Hepatocyte (in vitro differentiated cells): ENCODE data around the gene CASP14. TPM values are rescaled to one million over a fixed set of nuclear protein-coding genes. Genes with fewer than 3 reads are reported as not detected.

ENCODE experiments used
- DNase-seq: peaks from one replicate; pipeline ENCODE4 v3.0.0-alpha.2; 2016; ENCODE audit warnings: low spot score
- H2AFZ ChIP-seq: fragments of 200-600 bp; sonication (generic); 2 replicates; pipeline ENCODE4 v1.6.0; 2016; ENCODE audit warnings: antibody characterized with exemption, mild to moderate bottlenecking
- H3K27ac ChIP-seq: fragments of 200-600 bp; sonication (generic); 2 replicates; pipeline ENCODE4 v1.5.1; 2016; ENCODE audit warnings: mild to moderate bottlenecking
- H3K27me3 ChIP-seq: fragments of 200-600 bp; sonication (generic); 2 replicates; pipeline ENCODE4 v1.6.1; 2016
- H3K36me3 ChIP-seq: fragments of 200-600 bp; sonication (generic); replicated peaks from 2 replicates; pipeline ENCODE4 v1.5.1; 2016; ENCODE audit warnings: low read depth; ENCODE audit not compliant: insufficient read depth
- H3K4me1 ChIP-seq: fragments of 200-600 bp; sonication (generic); 2 replicates; pipeline ENCODE4 v1.5.1; 2016; ENCODE audit warnings: mild to moderate bottlenecking, moderate library complexity; ENCODE audit not compliant: insufficient read depth
- H3K4me2 ChIP-seq: fragments of 200-600 bp; sonication (generic); 2 replicates; pipeline ENCODE4 v1.6.0; 2016
- H3K4me3 ChIP-seq: fragments of 200-600 bp; sonication (generic); 2 replicates; pipeline ENCODE4 v1.5.1; 2016; ENCODE audit warnings: mild to moderate bottlenecking
- H3K79me2 ChIP-seq: fragments of 200-600 bp; sonication (generic); 2 replicates; pipeline ENCODE4 v1.6.0; 2017; ENCODE audit warnings: mild to moderate bottlenecking
- H3K9me2 ChIP-seq: fragments of 200-600 bp; sonication (generic); replicated peaks from 2 replicates; pipeline ENCODE4 v1.6.0; 2017; ENCODE audit warnings: mild to moderate bottlenecking; ENCODE audit not compliant: insufficient read depth
- H3K9me3 ChIP-seq: fragments of 200-600 bp; sonication (generic); 2 replicates; pipeline ENCODE4 v1.5.1; 2016; ENCODE audit warnings: low read depth, mild to moderate bottlenecking
- H4K20me1 ChIP-seq: fragments of 200-600 bp; sonication (generic); 2 replicates; pipeline ENCODE4 v1.6.0; 2016; ENCODE audit warnings: mild to moderate bottlenecking; ENCODE audit not compliant: insufficient read depth, poor library complexity, severe bottlenecking
- EZH2 ChIP-seq: fragments of 200-600 bp; sonication (generic); IDR thresholded peaks from 2 replicates; pipeline ENCODE4 v1.6.1; 2016; ENCODE audit warnings: antibody characterized with exemption, mild to moderate bottlenecking, borderline replicate concordance
- EZH2phosphoT487 ChIP-seq: fragments of 200-600 bp; sonication (generic); IDR thresholded peaks from one replicate; pipeline ENCODE4 v1.6.1; 2018; ENCODE audit warnings: antibody characterized with exemption, mild to moderate bottlenecking, low read depth, moderate library complexity; ENCODE audit not compliant: unreplicated experiment, severe bottlenecking
- WGBS: methylation state at CpG from one replicate; pipeline ENCODE4 v1.1.6; 2016; ENCODE audit warnings: low lambda C conversion rate; ENCODE audit errors: missing lambda C conversion rate; 5-methylcytosine and 5-hydroxymethylcytosine counted together
- polyA plus RNA-seq: library from polyadenylated mRNA; unstranded; fragments of >200 nt; fragmentation: Nextera tagmentation; extraction: Ambion mirVana; gene quantifications from 2 replicates; pipeline ENCODE4 v1.2.1, GENCODE V29; 2016
- total RNA-seq: library from RNA; depleted of rRNA; stranded (reverse); fragments of >200 nt; gene quantifications from 2 replicates; pipeline ENCODE4 v1.2.3, GENCODE V29; 2014
- TF ChIP-seq, protein P1 (sequence below): fragments of 200-600 bp; sonication (generic); IDR thresholded peaks from 2 replicates; pipeline ENCODE4 v1.5.1; 2016; ENCODE audit warnings: antibody characterized with exemption, mild to moderate bottlenecking; ENCODE audit not compliant: poor library complexity

CASP14 gene, protein sequence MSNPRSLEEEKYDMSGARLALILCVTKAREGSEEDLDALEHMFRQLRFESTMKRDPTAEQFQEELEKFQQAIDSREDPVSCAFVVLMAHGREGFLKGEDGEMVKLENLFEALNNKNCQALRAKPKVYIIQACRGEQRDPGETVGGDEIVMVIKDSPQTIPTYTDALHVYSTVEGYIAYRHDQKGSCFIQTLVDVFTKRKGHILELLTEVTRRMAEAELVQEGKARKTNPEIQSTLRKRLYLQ
- total RNA-seq (not detected in 2 replicates), polyA plus RNA-seq (not detected in 2 replicates)

DNA sequence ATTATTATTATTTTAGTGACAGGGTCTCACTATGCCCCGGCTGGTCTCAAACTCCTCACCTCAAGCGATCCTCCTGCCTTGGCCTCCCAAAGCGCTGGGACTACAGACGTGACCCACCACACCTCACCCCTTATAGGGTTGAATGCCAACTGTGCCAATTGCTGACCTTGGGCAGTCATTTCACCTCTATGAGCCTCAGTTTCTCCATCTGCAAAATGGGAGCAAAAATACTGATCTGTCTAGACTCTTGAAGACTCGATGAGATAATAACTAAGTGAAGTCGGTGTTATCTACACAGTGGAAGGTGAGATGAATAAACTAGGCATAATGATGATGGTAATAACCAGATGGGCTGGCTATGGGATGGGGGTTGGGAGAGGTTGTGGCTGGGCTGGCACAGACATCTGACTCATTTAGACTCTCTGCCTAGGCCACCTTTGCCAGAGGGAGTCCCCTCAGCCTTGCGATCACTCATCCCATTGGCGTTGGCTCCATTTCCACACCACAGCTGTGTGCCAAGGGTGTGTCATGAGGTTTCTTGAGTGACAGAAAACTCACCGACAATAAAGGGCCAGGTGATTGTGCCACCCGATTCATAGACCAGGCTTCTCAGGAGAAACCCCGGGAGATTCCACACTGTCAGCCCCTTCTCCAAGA, at the start of gene CASP14:
CASP14 (plus strand) TSS at position 596 of the 657 bp plus-strand sequence. CDS start 2,772 bp downstream, outside the sequence.
- Histone ChIP-seq H4K20me1 (no peaks in the 10 kb centered on the region), H3K4me3 (no peak within 1 kb of the TSS), H3K27me3 (no peaks in the 10 kb centered on the region), H3K79me2 (no peaks in the 10 kb centered on the region), H3K4me2 (no peak within 1 kb of the TSS), H3K9me2 (no peaks in the 10 kb centered on the region), H2AFZ (no peak within 1 kb of the TSS), H3K27ac (no peak within 1 kb of the TSS), H3K36me3 (no peaks in the 10 kb centered on the region), H3K9me3 (no peaks in the 10 kb centered on the region), H3K4me1 (no peaks in the 10 kb centered on the region)
- TF ChIP-seq EZH2phosphoT487 (no peak), EZH2 (no peak)
- TF ChIP-seq, protein P1, sequence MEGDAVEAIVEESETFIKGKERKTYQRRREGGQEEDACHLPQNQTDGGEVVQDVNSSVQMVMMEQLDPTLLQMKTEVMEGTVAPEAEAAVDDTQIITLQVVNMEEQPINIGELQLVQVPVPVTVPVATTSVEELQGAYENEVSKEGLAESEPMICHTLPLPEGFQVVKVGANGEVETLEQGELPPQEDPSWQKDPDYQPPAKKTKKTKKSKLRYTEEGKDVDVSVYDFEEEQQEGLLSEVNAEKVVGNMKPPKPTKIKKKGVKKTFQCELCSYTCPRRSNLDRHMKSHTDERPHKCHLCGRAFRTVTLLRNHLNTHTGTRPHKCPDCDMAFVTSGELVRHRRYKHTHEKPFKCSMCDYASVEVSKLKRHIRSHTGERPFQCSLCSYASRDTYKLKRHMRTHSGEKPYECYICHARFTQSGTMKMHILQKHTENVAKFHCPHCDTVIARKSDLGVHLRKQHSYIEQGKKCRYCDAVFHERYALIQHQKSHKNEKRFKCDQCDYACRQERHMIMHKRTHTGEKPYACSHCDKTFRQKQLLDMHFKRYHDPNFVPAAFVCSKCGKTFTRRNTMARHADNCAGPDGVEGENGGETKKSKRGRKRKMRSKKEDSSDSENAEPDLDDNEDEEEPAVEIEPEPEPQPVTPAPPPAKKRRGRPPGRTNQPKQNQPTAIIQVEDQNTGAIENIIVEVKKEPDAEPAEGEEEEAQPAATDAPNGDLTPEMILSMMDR: no peak
- no peak for DNase-seq
- WGBS: 93% methylated on average over 10 of the region's 11 CpGs

DNA sequence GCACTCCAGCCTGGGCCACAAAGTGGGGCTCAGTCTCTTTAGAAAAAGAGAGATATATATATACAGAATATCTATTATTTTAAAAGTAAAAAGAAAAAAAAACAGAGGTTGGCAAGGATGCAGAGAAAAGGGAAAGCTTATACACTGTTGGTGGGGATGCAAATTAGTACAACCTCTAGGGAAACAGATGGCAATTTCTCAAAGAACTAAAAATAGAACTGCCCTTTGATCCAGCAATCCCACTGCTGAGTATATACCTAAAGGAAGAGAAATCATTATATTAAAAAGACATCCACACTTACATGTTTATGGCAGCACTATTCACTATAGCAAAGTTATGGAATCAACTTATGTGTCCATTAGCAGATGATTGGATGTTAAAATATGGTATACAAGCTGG, 41.0 kb upstream of the CASP14 start:
- Histone ChIP-seq H3K27me3 (peaks cover 19% of the 10 kb centered on the region), H3K9me3 (no peaks in the 10 kb centered on the region), H3K27ac (no peak overlapping the region), H2AFZ (no peak overlapping the region), H3K36me3 (no peaks in the 10 kb centered on the region), H3K79me2 (no peaks in the 10 kb centered on the region), H4K20me1 (no peaks in the 10 kb centered on the region), H3K4me3 (no peak overlapping the region), H3K9me2 (no peaks in the 10 kb centered on the region), H3K4me2 (no peak overlapping the region), H3K4me1 (no peaks in the 10 kb centered on the region)
- no peak for DNase-seq
- TF ChIP-seq EZH2phosphoT487 (no peak), EZH2 (no peak)
- TF ChIP-seq, protein P1: no peak

DNA sequence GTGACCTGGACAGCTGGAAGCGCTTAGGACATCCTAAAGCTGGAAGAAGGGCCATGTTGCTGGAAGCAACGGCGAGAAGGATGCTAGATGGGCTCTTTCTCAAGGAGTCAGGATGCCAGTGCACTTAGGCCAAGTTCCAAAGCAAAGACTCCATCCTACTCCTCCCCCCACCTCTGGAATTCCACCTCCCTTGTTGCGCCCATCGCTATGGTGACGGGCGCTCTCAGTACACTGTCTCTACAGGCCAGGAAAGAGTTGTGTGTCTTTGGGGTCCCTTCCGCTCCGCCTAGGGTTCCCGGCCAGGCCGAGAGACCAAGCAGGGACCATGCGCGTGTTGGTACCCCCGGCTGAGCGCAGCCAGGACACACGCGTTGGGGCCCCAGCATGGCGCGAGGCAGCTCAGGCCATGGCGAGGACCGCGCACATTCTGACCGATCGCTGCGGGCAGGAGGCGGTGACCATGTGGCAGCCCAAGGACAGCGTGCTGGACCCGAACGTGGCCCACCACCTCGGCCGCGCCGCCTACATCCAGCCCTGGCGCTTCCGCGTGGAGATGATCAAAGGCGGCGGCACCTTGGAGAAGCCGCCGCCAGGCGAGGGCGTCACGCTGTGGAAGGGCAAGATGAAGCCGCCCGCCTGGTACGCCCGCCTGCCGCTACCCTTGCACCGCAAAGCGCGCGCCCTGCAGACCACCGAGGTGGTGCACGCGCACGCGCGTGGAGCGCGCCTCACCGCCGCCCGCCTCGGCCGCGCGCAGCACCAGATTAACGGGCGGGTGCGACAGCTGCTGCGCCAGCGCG, 38.6 kb upstream of the CASP14 start:
- DNase-seq: no peak
- H3K4me2 ChIP-seq: no peak overlapping the region
- peaks cover 19% of the 10 kb centered on the region for H3K27me3 ChIP-seq
- no peaks in the 10 kb centered on the region for H3K9me2 ChIP-seq
- H3K36me3 ChIP-seq: no peaks in the 10 kb centered on the region
- H2AFZ ChIP-seq: no peak overlapping the region
- no peaks in the 10 kb centered on the region for H4K20me1 ChIP-seq
- TF ChIP-seq EZH2: no peak
- TF ChIP-seq, protein P1: no peak
- no peak for TF ChIP-seq EZH2phosphoT487
- no peaks in the 10 kb centered on the region for H3K79me2 ChIP-seq
- no peak overlapping the region for H3K4me3 ChIP-seq
- H3K9me3 ChIP-seq: no peaks in the 10 kb centered on the region
- no peaks in the 10 kb centered on the region for H3K4me1 ChIP-seq
- no peak overlapping the region for H3K27ac ChIP-seq
- 17% methylated on average over 66 of the region's 73 CpGs for WGBS
